ENCODE data around the gene WDR45B.

Gene WDR45B

GRCh38 chr17:82619211-82619610, 29.0 kb downstream of the WDR45B start:
- H3K9me3 ChIP-seq (ENCODE audit: insufficient read depth, low read length): no peaks in the 10 kb centered on the region
- no peak overlapping the region for H3K9ac ChIP-seq (ENCODE audit: low read length)
- H3K4me3 ChIP-seq (ENCODE audit: low read length): no peak overlapping the region
- no peaks in the 10 kb centered on the region for H3K4me1 ChIP-seq (ENCODE audit: low read length)
- no peaks in the 10 kb centered on the region for H3K79me2 ChIP-seq (ENCODE audit: low read length)
- H4K20me1 ChIP-seq (ENCODE audit: insufficient read depth, low read length): no peaks in the 10 kb centered on the region
- no peaks in the 10 kb centered on the region for H3K27me3 ChIP-seq (ENCODE audit: low read depth, low read length)
- no peak overlapping the region for H3K27ac ChIP-seq (ENCODE audit: low read length)
- H3K36me3 ChIP-seq (replicated peaks; ENCODE audit: low read depth, low read length): peaks cover 36% of the 10 kb centered on the region
- H2AFZ ChIP-seq (ENCODE audit: low read depth, low read length): no peak overlapping the region
- TF ChIP-seq EZH2phosphoT487 (IDR thresholded peaks at IDR 0.05; ENCODE audit: low read depth): no peak
- TF ChIP-seq, protein P1, sequence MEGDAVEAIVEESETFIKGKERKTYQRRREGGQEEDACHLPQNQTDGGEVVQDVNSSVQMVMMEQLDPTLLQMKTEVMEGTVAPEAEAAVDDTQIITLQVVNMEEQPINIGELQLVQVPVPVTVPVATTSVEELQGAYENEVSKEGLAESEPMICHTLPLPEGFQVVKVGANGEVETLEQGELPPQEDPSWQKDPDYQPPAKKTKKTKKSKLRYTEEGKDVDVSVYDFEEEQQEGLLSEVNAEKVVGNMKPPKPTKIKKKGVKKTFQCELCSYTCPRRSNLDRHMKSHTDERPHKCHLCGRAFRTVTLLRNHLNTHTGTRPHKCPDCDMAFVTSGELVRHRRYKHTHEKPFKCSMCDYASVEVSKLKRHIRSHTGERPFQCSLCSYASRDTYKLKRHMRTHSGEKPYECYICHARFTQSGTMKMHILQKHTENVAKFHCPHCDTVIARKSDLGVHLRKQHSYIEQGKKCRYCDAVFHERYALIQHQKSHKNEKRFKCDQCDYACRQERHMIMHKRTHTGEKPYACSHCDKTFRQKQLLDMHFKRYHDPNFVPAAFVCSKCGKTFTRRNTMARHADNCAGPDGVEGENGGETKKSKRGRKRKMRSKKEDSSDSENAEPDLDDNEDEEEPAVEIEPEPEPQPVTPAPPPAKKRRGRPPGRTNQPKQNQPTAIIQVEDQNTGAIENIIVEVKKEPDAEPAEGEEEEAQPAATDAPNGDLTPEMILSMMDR (IDR thresholded peaks at IDR 0.05; ENCODE audit: low read depth, low read length): no peak
- H3K4me2 ChIP-seq (ENCODE audit: low read length): no peak overlapping the region

GRCh38 chr17:82616021-82616711, 32.1 kb downstream of the WDR45B start:
- no peaks in the 10 kb centered on the region for H4K20me1 ChIP-seq (ENCODE audit: insufficient read depth, low read length)
- no peak overlapping the region for H3K9ac ChIP-seq (ENCODE audit: low read length)
- no peak for TF ChIP-seq EZH2phosphoT487 (IDR thresholded peaks at IDR 0.05; ENCODE audit: low read depth)
- TF ChIP-seq, protein P1 (IDR thresholded peaks at IDR 0.05; ENCODE audit: low read depth, low read length): no peak
- no peaks in the 10 kb centered on the region for H3K27me3 ChIP-seq (ENCODE audit: low read depth, low read length)
- no peaks in the 10 kb centered on the region for H3K9me3 ChIP-seq (ENCODE audit: insufficient read depth, low read length)
- H2AFZ ChIP-seq (ENCODE audit: low read depth, low read length): no peak overlapping the region
- no peak overlapping the region for H3K4me2 ChIP-seq (ENCODE audit: low read length)
- H3K36me3 ChIP-seq (replicated peaks; ENCODE audit: low read depth, low read length): peaks cover 27% of the 10 kb centered on the region
- H3K79me2 ChIP-seq (ENCODE audit: low read length): no peaks in the 10 kb centered on the region
- H3K4me1 ChIP-seq (ENCODE audit: low read length): no peaks in the 10 kb centered on the region
- no peak overlapping the region for H3K4me3 ChIP-seq (ENCODE audit: low read length)
- no peak overlapping the region for H3K27ac ChIP-seq (ENCODE audit: low read length)

DNA sequence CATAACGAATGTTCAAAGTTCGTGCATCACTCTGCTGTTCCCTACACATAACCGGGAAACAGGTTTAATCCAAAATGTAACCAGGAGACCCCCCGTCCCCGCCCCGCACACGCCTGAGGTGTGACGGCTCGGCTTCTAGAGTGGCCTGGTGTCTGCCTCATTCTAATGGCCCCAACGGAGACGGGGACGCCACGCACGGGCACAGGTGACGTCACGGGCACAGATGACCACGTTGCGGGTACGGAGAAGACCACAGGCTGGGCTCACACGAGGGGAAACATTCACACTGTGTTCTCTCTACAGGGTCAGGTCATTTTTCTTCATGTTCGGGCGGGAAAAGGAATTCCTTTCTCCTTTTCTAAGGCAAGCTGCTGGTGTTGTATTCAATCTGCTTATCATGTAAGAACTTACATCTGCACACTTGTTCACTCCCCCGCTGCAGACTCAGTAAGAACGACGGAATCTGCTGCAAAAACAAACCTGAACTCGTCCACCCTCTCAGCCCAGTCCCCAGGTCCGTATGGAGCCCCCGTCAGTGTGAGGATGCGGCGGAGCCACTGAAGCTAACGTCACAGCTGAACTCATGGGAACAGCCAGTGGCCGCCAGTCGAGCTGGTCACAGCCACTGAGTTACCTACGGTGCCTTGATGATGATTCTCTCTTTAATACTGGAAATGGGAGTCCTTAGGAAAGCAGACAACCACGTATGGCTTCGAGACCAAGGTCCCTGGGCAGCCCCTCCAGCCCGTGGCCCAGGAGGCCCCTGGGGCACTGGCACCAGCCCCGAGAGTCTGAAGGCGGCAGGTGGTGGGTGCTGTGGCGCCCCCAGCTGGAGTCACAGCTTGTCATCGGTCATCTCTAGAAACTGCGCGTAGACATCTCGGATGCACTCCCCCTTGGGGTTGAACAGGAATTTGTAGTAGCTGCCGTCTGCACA, 32.9 kb downstream of the WDR45B start:
- Histone ChIP-seq H2AFZ (ENCODE audit: low read depth, low read length) (no peak overlapping the region), H3K9me3 (ENCODE audit: insufficient read depth, low read length) (no peaks in the 10 kb centered on the region), H3K4me3 (ENCODE audit: low read length) (no peak overlapping the region), H4K20me1 (ENCODE audit: insufficient read depth, low read length) (no peaks in the 10 kb centered on the region), H3K9ac (ENCODE audit: low read length) (no peak overlapping the region), H3K79me2 (ENCODE audit: low read length) (no peaks in the 10 kb centered on the region), H3K27me3 (ENCODE audit: low read depth, low read length) (no peaks in the 10 kb centered on the region), H3K4me2 (ENCODE audit: low read length) (no peak overlapping the region), H3K27ac (ENCODE audit: low read length) (no peak overlapping the region), H3K36me3 (replicated peaks; ENCODE audit: low read depth, low read length) (peaks cover 22% of the 10 kb centered on the region), H3K4me1 (ENCODE audit: low read length) (no peaks in the 10 kb centered on the region)
- no peak for TF ChIP-seq EZH2phosphoT487 (IDR thresholded peaks at IDR 0.05; ENCODE audit: low read depth)
- TF ChIP-seq, protein P1 (IDR thresholded peaks at IDR 0.05; ENCODE audit: low read depth, low read length): peak; percentile 17

- H3K4me1 ChIP-seq (ENCODE audit: low read length): no peaks in the 10 kb centered on the region
- H3K27me3 ChIP-seq (ENCODE audit: low read depth, low read length): no peaks in the 10 kb centered on the region
- no peak overlapping the region for H2AFZ ChIP-seq (ENCODE audit: low read depth, low read length)
- peaks cover 19% of the 10 kb centered on the region for H3K36me3 ChIP-seq (replicated peaks; ENCODE audit: low read depth, low read length)
- H3K4me3 ChIP-seq (ENCODE audit: low read length): no peak overlapping the region
- H3K9me3 ChIP-seq (ENCODE audit: insufficient read depth, low read length): no peaks in the 10 kb centered on the region
- H3K9ac ChIP-seq (ENCODE audit: low read length): no peak overlapping the region
- no peak overlapping the region for H3K27ac ChIP-seq (ENCODE audit: low read length)
- no peaks in the 10 kb centered on the region for H4K20me1 ChIP-seq (ENCODE audit: insufficient read depth, low read length)
- TF ChIP-seq, protein P1 (IDR thresholded peaks at IDR 0.05; ENCODE audit: low read depth, low read length): no peak
- TF ChIP-seq EZH2phosphoT487 (IDR thresholded peaks at IDR 0.05; ENCODE audit: low read depth): no peak
- no peak overlapping the region for H3K4me2 ChIP-seq (ENCODE audit: low read length)
- H3K79me2 ChIP-seq (ENCODE audit: low read length): no peaks in the 10 kb centered on the region
Observed at GRCh38 chr17:82614095-82614631, 34.1 kb downstream of the WDR45B start.

All from OCI-LY3 (cell line).